DMS 273 (cell line): ENCODE results near the gene LAIR2.
A peak's percentile ranks its signal among the peaks of the same experiment; 100 is the strongest.

Experiments
- DNase-seq: peaks from one replicate; lab custom pipeline; 2025; ENCODE audit not compliant: unreplicated experiment; lab: John Stamatoyannopoulos, UW

Gene LAIR2, protein sequence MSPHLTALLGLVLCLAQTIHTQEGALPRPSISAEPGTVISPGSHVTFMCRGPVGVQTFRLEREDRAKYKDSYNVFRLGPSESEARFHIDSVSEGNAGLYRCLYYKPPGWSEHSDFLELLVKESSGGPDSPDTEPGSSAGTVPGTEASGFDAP

DNA sequence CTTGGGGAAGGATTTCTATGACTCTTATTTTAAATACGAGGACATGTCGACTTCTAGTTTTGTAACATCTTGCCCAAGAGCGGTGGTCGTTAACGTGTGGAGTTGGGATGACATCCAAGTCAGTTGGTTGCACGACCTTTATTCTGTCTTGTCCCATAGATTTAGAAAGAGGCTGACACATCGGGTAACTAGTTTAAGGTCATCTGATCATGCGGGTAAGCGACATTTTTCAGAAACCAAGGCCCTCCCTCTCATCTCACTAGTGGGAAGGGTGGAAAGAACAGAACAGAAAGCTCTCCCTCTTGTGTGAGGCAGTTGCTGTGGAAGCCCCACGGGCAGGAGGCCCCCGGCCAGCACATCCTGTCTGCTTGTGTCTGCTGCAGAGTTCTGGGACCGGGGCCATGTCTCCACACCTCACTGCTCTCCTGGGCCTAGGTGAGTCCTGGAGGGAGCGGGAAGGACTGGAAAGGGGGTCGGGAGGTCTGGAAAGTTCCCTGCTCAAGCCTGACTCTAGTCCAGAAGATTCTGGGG, at the start of gene LAIR2:
LAIR2 (plus strand) TSS at position 314 of the 531 bp plus-strand sequence; CDS start at position 402, 88 bp downstream.
- DNase-seq: no peak

DNA sequence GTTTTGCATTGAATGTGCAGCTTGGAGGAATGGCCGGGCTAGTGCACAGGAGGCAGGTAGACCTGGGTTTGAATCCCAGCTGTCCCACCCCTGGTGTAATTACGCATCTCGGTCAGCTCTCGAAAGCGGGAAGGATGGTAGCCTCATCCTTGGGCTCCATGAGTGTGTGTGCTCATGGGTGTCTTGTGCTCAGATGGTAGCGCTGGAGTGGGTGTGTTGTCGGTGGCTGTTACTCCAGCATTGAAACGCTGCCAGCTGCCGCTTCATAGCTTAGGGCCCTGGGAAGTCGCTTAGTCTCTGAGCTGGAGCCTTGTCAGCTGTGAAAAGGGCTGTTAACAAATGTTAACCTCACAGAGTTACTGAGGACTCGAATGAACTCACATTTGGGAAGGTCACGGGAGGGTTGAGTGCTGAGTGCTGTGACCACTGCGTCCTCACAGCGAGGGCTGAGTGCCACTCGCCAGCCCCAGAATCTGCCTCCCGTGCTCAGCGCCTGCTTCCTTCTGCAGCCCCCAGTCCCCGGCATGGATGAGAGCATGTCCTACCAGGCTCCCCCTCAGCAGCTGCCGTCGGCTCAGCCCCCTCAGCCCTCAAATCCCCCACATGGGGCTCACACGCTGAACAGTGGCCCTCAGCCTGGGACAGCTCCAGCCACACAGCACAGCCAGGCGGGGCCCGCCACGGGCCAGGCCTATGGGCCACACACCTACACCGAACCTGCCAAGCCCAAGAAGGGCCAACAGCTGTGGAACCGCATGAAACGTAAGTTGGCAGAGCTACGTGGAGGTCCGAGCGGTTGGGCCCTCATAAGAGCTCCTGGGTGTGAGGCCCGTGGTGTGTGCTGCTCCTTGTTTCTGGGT, 48.5 kb upstream of the LAIR2 start:
- no peak for DNase-seq

DNA sequence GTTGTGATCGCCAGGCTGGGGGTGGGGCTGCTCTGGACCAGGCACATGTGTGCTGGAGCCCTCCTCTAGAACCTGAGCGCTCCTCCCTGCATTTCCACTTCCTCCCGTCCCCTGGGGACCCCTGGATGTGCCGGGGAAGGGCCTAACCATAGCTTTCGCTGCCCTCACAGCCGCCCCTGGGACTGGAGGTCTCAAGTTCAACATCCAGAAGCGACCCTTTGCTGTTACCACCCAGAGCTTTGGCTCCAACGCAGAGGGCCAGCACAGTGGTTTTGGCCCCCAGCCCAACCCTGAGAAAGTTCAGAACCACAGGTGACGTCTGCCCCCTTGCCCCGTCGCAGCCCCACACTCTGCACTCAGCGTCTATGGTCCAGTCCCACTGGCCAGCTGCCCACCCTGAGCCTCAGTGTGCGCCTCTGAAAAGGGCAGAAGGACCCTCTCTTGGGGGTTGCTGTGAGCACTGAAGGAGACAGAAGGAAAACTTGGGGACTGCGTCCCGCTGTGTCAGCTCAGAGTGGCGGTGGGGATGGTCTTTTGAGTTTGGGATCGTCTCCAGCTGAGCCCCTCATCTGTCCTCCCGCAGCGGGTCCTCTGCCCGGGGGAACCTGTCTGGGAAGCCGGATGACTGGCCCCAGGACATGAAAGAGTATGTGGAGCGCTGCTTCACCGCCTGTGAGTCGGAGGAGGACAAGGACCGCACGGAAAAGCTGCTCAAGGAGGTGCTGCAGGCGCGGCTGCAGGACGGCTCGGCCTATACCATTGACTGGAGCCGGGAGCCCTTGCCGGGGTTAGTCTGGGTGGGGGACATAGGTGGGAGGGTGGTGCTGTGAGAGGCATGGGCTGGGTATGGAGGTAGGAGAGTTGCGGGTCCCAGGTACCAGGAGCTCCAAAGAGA, 47.6 kb upstream of the LAIR2 start:
- no peak for DNase-seq

DNA sequence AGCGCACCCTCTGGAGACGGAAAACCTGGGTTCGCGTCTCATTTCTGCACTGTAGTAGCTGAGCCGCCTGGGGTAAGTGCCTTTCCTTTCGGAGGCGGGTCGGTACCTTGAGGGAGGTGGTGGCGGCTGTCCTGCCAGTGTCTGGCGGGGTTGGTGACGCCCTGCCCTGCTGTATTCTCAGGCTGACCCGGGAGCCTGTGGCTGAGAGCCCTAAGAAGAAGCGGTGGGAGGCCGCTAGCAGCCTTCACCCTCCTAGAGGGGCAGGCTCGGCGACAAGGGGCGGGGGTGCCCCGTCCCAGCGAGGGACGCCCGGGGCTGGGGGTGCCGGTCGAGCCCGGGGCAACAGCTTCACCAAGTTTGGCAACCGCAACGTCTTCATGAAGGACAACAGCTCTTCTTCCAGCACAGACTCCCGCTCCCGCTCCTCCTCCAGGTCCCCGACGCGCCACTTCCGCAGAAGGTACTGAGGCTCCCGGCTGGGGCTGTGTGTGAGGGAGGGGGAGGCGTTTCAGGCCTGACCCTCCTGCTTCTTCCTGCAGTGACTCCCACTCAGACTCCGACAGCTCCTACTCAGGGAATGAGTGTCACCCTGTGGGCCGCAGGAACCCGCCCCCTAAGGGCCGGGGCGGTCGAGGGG, 46.7 kb upstream of the LAIR2 start:
- no peak for DNase-seq

DNA sequence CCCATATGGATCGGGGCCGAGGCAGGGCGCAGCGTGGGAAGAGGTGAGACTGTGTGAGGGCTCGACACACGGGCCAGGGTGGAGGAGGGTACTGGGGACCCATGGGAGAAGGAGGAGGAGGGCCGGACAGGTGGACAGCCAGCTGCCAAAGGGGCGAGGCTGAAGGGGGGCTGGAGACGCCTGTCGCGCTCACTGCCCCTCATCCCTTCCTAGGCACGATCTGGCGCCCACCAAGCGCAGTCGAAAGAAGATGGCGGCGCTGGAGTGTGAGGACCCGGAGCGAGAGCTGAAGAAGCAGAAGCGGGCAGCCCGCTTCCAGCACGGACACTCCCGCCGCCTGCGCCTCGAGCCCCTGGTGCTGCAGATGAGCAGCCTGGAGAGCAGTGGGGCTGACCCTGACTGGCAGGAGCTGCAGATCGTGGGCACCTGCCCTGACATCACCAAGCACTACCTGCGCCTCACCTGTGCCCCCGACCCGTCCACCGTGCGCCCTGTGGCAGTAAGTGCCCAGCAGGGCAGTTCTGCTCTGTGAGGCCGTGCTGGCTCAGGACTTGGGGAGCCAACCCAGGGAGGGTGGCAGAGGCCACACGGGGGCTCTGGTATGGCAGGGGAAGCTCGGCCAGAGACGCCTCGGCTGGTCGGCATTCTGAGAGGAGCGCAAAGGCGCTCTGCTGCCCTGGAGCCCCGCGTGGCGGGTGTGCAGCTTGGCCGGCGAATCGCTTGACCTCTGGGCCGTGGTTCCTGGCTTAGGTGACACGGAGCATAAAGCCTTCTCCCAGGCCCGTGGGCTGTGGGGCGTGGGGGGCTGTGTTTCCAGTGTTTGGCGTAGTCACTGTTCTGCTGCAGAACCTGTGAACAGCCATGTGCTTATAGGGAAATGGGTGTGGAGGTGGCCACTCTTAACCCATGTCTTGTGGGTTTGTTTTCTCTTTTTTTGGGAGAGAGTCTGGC, 45.9 kb upstream of the LAIR2 start:
- no peak for DNase-seq

DNA sequence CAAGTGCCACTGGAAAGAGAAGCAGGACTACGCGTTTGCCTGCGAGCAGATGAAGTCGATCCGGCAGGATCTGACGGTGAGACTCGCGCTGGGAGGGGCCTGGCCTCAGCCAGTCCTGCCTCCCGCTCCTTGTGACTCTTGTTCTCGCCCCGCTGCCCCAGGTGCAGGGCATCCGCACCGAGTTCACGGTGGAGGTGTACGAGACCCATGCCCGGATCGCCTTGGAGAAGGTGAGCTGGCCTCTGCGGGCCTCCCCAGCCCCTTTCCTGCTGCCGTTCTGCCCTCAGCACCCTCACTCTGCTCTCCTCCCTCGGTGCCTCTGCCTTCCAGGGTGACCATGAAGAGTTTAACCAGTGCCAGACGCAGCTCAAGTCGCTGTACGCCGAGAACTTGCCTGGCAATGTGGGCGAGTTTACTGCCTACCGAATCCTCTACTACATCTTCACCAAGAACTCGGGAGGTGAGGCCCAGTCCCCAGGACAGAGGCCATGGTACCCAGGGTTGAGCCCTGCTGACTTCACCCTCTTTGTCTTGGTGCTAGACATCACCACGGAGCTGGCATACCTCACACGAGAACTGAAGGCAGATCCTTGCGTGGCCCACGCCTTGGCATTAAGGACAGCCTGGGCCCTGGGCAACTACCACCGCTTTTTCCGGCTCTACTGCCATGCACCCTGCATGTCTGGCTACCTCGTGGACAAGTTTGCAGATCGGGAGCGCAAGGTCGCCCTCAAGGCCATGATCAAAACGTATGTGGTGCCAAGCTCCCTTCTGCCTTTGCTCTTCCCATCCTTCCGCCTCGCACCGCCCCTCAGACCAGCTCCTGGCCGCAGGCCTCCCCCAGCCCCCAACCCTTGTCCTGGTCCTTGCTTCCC, 44.6 kb upstream of the LAIR2 start:
- no peak for DNase-seq

- DNase-seq: no peak
Observed at GRCh38 chr19:54458648-54459281, 43.9 kb upstream of the LAIR2 start.

DNA sequence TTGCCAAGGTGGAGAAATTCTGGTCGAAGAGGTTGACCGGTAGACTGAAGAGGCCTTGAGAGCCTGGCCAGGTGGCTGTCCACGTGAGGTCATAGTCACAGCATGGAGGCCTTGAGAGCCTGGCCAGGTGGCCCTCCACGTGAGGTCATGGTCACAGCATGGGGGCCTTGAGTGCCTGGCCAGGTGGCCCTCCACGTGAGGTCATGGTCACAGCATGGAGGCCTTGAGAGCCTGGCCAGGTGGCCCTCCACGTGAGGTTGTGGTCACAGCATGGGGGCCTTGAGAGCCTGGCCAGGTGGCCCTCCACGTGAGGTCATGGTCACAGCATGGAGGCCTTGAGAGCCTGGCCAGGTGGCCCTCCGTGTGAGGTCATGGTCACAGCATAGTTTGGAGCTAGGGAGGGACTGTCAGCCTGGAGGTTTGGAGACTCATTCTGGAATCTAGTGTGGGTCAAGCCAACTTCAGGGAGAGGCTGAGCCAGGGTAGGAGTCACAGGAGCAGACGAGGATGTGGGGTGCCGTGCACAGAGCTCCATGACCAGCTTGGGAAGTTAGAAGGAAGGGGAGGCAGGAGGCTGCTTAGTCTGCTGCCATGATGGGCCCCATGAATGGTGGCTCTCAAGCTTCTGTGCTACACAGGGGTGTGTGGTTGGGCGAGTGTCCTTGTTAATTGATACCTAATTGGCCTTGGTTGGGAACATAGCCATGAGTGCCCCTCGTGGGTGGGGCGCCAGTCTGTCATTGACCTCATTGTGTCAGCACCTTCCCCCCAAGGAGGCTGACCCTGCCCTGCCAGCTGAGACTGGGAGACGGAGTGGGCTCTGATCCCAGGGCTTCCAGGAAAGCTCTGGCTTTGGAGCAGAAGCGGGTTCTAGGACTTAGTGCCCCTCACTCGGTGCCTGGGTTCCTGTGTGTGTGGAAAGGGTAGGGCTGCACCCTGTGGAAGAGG, 43.1 kb upstream of the LAIR2 start:
- no peak for DNase-seq

- no peak for DNase-seq
Observed at GRCh38 chr19:54460230-54461005, 42.2 kb upstream of the LAIR2 start.

- DNase-seq: no peak
Observed at GRCh38 chr19:54461210-54461609, 41.4 kb upstream of the LAIR2 start.

DNA sequence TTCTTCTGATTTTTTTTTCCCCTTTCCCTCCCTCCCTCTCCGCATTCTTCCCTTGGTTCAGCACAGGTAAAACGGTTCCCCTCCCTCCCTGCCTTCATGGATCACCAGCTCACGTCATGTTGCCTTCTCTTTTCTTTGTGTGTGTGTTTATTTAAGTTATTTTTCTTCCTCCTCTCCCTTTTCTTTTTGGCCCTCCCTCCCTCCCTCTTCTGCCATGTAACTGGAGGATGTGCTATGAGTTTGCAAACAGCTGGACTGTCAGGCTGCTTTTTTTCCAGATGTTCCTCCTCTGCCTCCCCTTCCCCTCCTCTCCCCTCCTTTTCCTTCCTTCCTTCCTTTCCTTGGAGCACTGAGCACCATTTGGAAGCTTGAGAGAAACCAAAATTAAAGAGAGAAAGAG, 41.0 kb upstream of the LAIR2 start:
- DNase-seq: no peak

DNA sequence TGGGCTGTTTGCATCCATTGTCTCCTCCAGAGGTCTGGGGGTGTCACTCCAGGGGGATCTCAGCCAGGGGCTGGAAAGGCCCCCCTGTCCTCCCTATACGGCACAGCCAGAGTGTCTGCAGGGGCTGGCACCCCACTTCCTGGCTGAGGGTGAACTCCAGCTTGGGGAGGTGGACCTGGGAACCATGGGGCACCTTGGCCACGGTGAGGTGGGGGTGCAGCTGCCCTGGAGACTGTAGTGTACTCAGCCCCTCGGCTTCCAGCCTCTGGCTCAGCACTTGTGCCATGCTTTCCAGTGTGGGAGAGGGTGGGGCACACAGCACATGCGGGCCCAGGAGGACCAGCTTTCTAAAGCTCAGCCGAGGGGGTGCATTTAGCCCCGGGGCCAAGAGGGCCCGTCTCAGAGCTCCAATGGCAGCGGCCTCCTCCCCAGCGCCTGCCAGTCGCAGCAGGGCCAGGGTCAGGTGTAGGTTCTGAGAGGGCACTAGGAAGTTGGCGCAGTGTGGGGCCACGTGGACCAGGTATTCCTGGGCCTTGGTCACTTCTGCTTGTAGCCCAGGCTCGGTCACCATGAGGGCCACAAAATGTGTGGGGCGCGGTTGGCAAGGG, 40.5 kb upstream of the LAIR2 start:
- DNase-seq: peak; percentile 45

- DNase-seq: peak; percentile 83
Observed at GRCh38 chr19:54462655-54463530, 39.7 kb upstream of the LAIR2 start.

DNA sequence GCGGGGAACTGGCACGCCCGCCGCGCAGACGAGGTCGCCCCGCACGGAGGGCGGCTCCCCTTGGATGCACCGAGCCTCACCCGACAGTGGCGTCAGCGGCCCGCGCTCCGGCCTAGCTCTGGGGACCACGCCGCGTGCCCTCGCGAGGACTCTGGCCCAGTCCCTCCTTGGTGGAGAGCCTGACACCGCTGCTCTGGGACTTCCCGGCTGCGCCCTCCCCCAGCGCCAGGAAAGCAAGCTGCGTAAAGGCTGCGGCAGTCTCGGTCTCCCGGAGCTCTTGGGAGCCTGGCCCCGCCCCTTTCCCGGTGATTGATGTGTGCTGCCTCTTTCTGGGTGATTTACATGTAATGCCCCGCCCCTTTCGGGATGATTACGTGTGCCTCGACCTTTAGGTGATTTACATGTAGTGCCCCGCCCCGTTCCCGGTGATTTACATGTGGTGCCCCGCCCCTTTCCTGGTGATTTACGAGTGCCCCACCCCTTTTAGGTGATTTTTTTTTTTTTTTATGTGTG, 39.0 kb upstream of the LAIR2 start, which contains the start of gene LENG9:
LENG9 (minus strand) TSS at position 248 of the 513 bp plus-strand sequence. CDS start 252 bp downstream, outside the sequence.
- peak; percentile 97 for DNase-seq
